Gastrocnemius medialis (tissue), 4 donors: ENCODE results near the gene RETSAT. TPM values are rescaled to one million over a fixed set of nuclear protein-coding genes. Genes with fewer than 3 reads are reported as not detected.

ENCODE experiments used
- ATAC-seq, 2 donors: fragments of 150-250 bp; one replicate each; pipeline ENCODE4 v1.9.1; 2016
- DNase-seq, 2 donors: peaks; one replicate each; pipeline ENCODE4 v3.0.0-alpha.2; 2019
- H3K27ac ChIP-seq, 4 donors: fragments of 200-600 bp; sonication (generic); 1 replicate in 1 of 4; 2 replicates in 3 of 4; pipeline ENCODE4 v1.5.1; 2016 to 2018; ENCODE audit warnings: mild to moderate bottlenecking in 2 of 4, moderate library complexity in 1 of 4
- H3K27me3 ChIP-seq, 3 donors: fragments of 200-600 bp; sonication (generic) in 2 of 3; 1 replicate in 1 of 3; 2 replicates in 2 of 3; pipeline versions ENCODE4 v1.5.1 to v1.6.0; 2016 to 2019; ENCODE audit warnings: mild to moderate bottlenecking in 1 of 3, moderate library complexity in 1 of 3
- H3K36me3 ChIP-seq, 2 donors: fragments of 200-600 bp; sonication (generic) in 1 of 2; one replicate each; pipeline ENCODE4 v1.5.1; 2017 to 2018
- H3K4me1 ChIP-seq, 2 donors: fragments of 200-600 bp; sonication (generic) in 1 of 2; one replicate each; pipeline ENCODE4 v1.5.1; 2016 to 2017; ENCODE audit warnings: mild to moderate bottlenecking in 2 of 2
- H3K4me3 ChIP-seq, 4 donors: fragments of 200-600 bp; sonication (generic) in 3 of 4; 1 replicate in 1 of 4; 2 replicates in 3 of 4; pipeline ENCODE4 v1.5.1; 2016 to 2019; ENCODE audit warnings: mild to moderate bottlenecking in 2 of 4
- H3K9me3 ChIP-seq, 3 donors: fragments of 200-600 bp; sonication (generic) in 2 of 3; 1 replicate in 1 of 3; 2 replicates in 2 of 3; pipeline ENCODE4 v1.5.1; 2016 to 2019
- POLR2A ChIP-seq, 2 donors: fragments of 450-650 bp; IDR thresholded peaks; one replicate each; pipeline ENCODE4 v1.6.1; 2017; ENCODE audit warnings: antibody characterized with exemption in 2 of 2, mild to moderate bottlenecking in 2 of 2, moderate library complexity in 2 of 2
- in situ Hi-C, 4 donors: fragments of 200-750 bp; cut with MboI; loops; one replicate each; pipeline versions ENCODE4 v1.15.0 to v1.8.0; 2017; ENCODE audit warnings: low sequenced_read_pairs in 4 of 4
- intact Hi-C: fragments of 100-400 bp; cut with DNase I; formaldehyde crosslinking; loops from one replicate; pipeline ENCODE4 v1.15.1; 2023; ENCODE audit warnings: low total_unique reads
- total RNA-seq, 4 donors: library from RNA; depleted of rRNA; stranded (reverse); fragments of >200 nt; gene quantifications; one replicate each; pipeline versions ENCODE4 v1.1.0 to v1.2.3, GENCODE V29; 2016
- TF ChIP-seq, protein P1 (sequence below), 5 experiments: fragments of 450-650 bp in 3 of 5; fragments of 200-600 bp in 2 of 5; sonication (generic) in 2 of 5; IDR thresholded peaks in 4 of 5; conservative IDR thresholded peaks in 1 of 5; 1 replicate in 4 of 5; 2 replicates in 1 of 5; pipeline ENCODE4 v1.5.1; 2016 to 2019; ENCODE audit warnings: antibody characterized with exemption in 5 of 5, mild to moderate bottlenecking in 3 of 5, moderate library complexity in 3 of 5

RETSAT gene
- total RNA-seq, 4 donors from 2014 or later, result 62.2 to 151 (median 116) TPM

- Histone ChIP-seq H3K36me3 (peaks cover 0 to 30% of the 10 kb centered on the region in 2 donors), H3K9me3 (no peaks in the 10 kb centered on the region), H3K27ac (peak overlapping the region; percentile 93 to 96 (median 96)), H3K4me1 (peaks cover 39 to 44% of the 10 kb centered on the region in 2 donors), H3K27me3 (no peaks in the 10 kb centered on the region), H3K4me3 (no peak overlapping the region)
- ATAC-seq (no peak), DNase-seq (no peak)
- no peak for TF ChIP-seq POLR2A (IDR thresholded peaks at IDR 0.05)
- TF ChIP-seq, protein P1, sequence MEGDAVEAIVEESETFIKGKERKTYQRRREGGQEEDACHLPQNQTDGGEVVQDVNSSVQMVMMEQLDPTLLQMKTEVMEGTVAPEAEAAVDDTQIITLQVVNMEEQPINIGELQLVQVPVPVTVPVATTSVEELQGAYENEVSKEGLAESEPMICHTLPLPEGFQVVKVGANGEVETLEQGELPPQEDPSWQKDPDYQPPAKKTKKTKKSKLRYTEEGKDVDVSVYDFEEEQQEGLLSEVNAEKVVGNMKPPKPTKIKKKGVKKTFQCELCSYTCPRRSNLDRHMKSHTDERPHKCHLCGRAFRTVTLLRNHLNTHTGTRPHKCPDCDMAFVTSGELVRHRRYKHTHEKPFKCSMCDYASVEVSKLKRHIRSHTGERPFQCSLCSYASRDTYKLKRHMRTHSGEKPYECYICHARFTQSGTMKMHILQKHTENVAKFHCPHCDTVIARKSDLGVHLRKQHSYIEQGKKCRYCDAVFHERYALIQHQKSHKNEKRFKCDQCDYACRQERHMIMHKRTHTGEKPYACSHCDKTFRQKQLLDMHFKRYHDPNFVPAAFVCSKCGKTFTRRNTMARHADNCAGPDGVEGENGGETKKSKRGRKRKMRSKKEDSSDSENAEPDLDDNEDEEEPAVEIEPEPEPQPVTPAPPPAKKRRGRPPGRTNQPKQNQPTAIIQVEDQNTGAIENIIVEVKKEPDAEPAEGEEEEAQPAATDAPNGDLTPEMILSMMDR (IDR thresholded peaks at IDR 0.05 in 4 of 5, conservative IDR thresholded peaks at IDR 0.05 in 1 of 5), result no peak
- intact Hi-C loops (no loop called here), in situ Hi-C loops (loop anchor here in 1 of 4 donors (25.0 kb wide), 1 partner anchor 831 kb away; the partner anchor contains the start of genes IMMT and MRPL35)
Observed at GRCh38 chr2:85356186-85356585, 1.9 kb upstream of the RETSAT start.

GRCh38 chr2:85355521-85355920 lies 1.2 kb upstream of the RETSAT start:
- in situ Hi-C loops (loop anchor here in 1 of 4 donors (25.0 kb wide), 1 partner anchor 832 kb away; the partner anchor contains the start of genes IMMT and MRPL35), intact Hi-C loops (loop anchor here (2.0 kb wide), 1 partner anchor 27 kb away; no protein-coding TSS in a partner anchor)
- H3K4me1 ChIP-seq, result peaks cover 39 to 44% of the 10 kb centered on the region in 2 donors
- peak overlapping the region; percentile 93 to 96 (median 96) for H3K27ac ChIP-seq
- DNase-seq (no peak), ATAC-seq (no peak)
- H3K9me3 ChIP-seq, result no peaks in the 10 kb centered on the region
- peak overlapping the region; percentile 70 to 97 (median 83) for H3K4me3 ChIP-seq
- H3K36me3 ChIP-seq, result peaks cover 0 to 30% of the 10 kb centered on the region in 2 donors
- H3K27me3 ChIP-seq, result no peaks in the 10 kb centered on the region
- TF ChIP-seq POLR2A (IDR thresholded peaks at IDR 0.05), result no peak
- TF ChIP-seq, protein P1 (IDR thresholded peaks at IDR 0.05 in 4 of 5, conservative IDR thresholded peaks at IDR 0.05 in 1 of 5), result no peak

- H3K27me3 ChIP-seq, result no peaks in the 10 kb centered on the region
- H3K4me3 ChIP-seq, result peak overlapping the region; percentile 70 to 97 (median 83)
- peak overlapping the region; percentile 93 to 96 (median 96) for H3K27ac ChIP-seq
- ATAC-seq (no peak), DNase-seq (no peak)
- H3K4me1 ChIP-seq, result peaks cover 39 to 44% of the 10 kb centered on the region in 2 donors
- no peaks in the 10 kb centered on the region for H3K9me3 ChIP-seq
- in situ Hi-C loops (loop anchor here in 1 of 4 donors (25.0 kb wide), 1 partner anchor 832 kb away; the partner anchor contains the start of genes IMMT and MRPL35), intact Hi-C loops (loop anchor here (2.0 kb wide), 1 partner anchor 28 kb away; no protein-coding TSS in a partner anchor)
- H3K36me3 ChIP-seq, result peaks cover 0 to 35% of the 10 kb centered on the region in 2 donors
- TF ChIP-seq, protein P1 (IDR thresholded peaks at IDR 0.05 in 4 of 5, conservative IDR thresholded peaks at IDR 0.05 in 1 of 5), result no peak
- TF ChIP-seq POLR2A (IDR thresholded peaks at IDR 0.05), result no peak
Observed at GRCh38 chr2:85355073-85355410, 714 bp upstream of the RETSAT start.

DNA sequence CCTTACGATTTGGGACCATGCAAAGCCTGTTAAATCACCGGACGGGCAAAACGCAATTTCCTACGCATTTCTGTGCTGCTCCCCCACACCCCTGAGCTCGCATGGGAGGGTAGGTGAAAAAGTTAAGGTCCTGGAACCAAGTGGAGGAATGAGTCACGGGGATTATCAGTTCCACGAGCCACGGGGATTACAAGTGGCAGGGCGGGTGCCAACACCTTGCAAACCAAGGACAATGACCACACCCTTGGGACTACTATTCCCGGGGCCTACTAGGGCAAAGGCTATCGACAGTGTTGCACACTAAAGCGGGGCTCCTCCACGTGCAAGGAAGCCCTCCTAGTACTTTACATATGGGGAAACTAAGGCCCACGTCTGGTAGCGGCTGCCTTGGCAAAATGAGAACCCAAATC lies 447 bp downstream of the RETSAT start:
- H3K9me3 ChIP-seq, result no peaks in the 10 kb centered on the region
- peaks cover 3 to 47% of the 10 kb centered on the region in 2 donors for H3K36me3 ChIP-seq
- ATAC-seq (peak; percentile 76 to 77), DNase-seq (peak; percentile 75 to 91)
- no peaks in the 10 kb centered on the region for H3K27me3 ChIP-seq
- peaks cover 39 to 44% of the 10 kb centered on the region in 2 donors for H3K4me1 ChIP-seq
- intact Hi-C loops, result loop anchor here (1.0 to 5.0 kb wide), 3 partner anchors 26 to 183 kb away; partner anchors contain the start of gene MAT2A
- in situ Hi-C loops, result loop anchor here in 1 of 4 donors (25.0 kb wide), 1 partner anchor 833 kb away; the partner anchor contains the start of genes IMMT and MRPL35
- H3K27ac ChIP-seq, result peak overlapping the region; percentile 93 to 96 (median 96)
- H3K4me3 ChIP-seq, result peak overlapping the region; percentile 70 to 97 (median 83)
- TF ChIP-seq, protein P1 (IDR thresholded peaks at IDR 0.05 in 4 of 5, conservative IDR thresholded peaks at IDR 0.05 in 1 of 5), result no peak
- TF ChIP-seq POLR2A (IDR thresholded peaks at IDR 0.05), result no peak
